K562 (cell line): Measurements from ENCODE around the gene SORCS2. TPM values are rescaled to one million over a fixed set of nuclear protein-coding genes. Genes with fewer than 3 reads are reported as not detected.

Experiments
- ATAC-seq: fragments of 200-7000 bp; cut with Tn5 transposase; 3 replicates; pipeline ENCODE4 v1.9.1; 2020; ENCODE audit warnings: moderate library complexity
- BruUV-seq: library from RNA; stranded (reverse); fragments of 400-500 nt; replicated peaks from 2 replicates; lab custom pipeline; 2021; lab: Mats Ljungman, UMichigan
- CTCF ChIA-PET: fragments of 300-600 bp; formaldehyde crosslinking; extraction: SDS; loops from one replicate; lab custom pipeline; 2021; ENCODE audit warnings: low intra/inter-chr PET ratio; lab: Yijun Ruan, JAX
- POLR2A ChIA-PET: fragments of 300-600, 350-650 bp; sonication (Branson Sonifier 250); formaldehyde crosslinking; extraction: SDS; loops from one replicate; lab custom pipeline; 2021; ENCODE audit warnings: antibody characterized with exemption, inconsistent platforms; lab: Yijun Ruan, JAX
- DNase-seq, 4 experiments: peaks; one replicate each; pipeline versions ENCODE4 v3.0.0 to v3.0.0-alpha.2; 2011 to 2018; ENCODE audit warnings: low spot score in 3 of 4, mixed read lengths in 3 of 4; ENCODE audit errors: extremely low read depth in 1 of 4
- FAIRE-seq: peaks from 2 replicates; lab custom pipeline; 2011; peaks lifted over from hg19 to GRCh38; lab: Jason Lieb, UNC
- H2AFZ ChIP-seq: 2 replicates; pipeline ENCODE4 v1.6.0; 2011; ENCODE audit warnings: low read depth, low read length, control low read depth, inconsistent platforms
- H3K27ac ChIP-seq: fragments of 200-600 bp; 3 replicates; pipeline ENCODE4 v1.8.0; 2011; ENCODE audit warnings: low read depth, mild to moderate bottlenecking, control low read depth, inconsistent platforms, low read length, moderate library complexity, mixed read lengths; ENCODE audit errors: extremely low read depth
- H3K27me3 ChIP-seq, 2 experiments: fragments of 300-600 bp in 1 of 2; 2 replicates in 1 of 2; 3 replicates in 1 of 2; pipeline versions ENCODE4 v1.6.0 to v1.8.0; 2011; ENCODE audit warnings: inconsistent platforms in 2 of 2, low read length in 2 of 2, mild to moderate bottlenecking in 1 of 2, mixed read lengths in 1 of 2, moderate library complexity in 1 of 2; ENCODE audit not compliant: control insufficient read depth in 2 of 2, insufficient read depth in 2 of 2
- H3K36me3 ChIP-seq: fragments of 300-600 bp; 3 replicates; pipeline ENCODE4 v1.8.0; 2011; ENCODE audit warnings: mild to moderate bottlenecking, low read length, inconsistent platforms; ENCODE audit not compliant: control insufficient read depth, insufficient read depth
- H3K4me1 ChIP-seq, 2 experiments: fragments of 200-600 bp in 1 of 2; replicated peaks in 1 of 2; 2 replicates in 1 of 2; 3 replicates in 1 of 2; pipeline versions ENCODE4 v1.5.1 to v1.8.0; 2011; ENCODE audit warnings: inconsistent platforms in 2 of 2, low read length in 2 of 2, mild to moderate bottlenecking in 1 of 2, mixed read lengths in 1 of 2, moderate library complexity in 1 of 2; ENCODE audit not compliant: control insufficient read depth in 2 of 2, insufficient read depth in 2 of 2
- H3K4me2 ChIP-seq: 2 replicates; pipeline ENCODE4 v1.6.1; 2011; ENCODE audit warnings: low read length, control low read depth, inconsistent platforms, mixed read lengths; ENCODE audit not compliant: insufficient read depth
- H3K4me3 ChIP-seq: fragments of 200-600 bp; sonication (generic), shearing (Covaris generic); 2 replicates; pipeline ENCODE4 v1.5.1; 2016; ENCODE audit warnings: control low read depth, inconsistent platforms
- H3K79me2 ChIP-seq: fragments of 200-600 bp; 3 replicates; pipeline ENCODE4 v1.8.0; 2011; ENCODE audit warnings: low read length, inconsistent platforms; ENCODE audit not compliant: control insufficient read depth, insufficient read depth
- H3K9ac ChIP-seq, 2 experiments: 2 replicates each; pipeline versions ENCODE4 v1.6.0 to v1.6.1; 2011; ENCODE audit warnings: low read depth in 2 of 2, low read length in 2 of 2, control low read depth in 1 of 2, inconsistent platforms in 1 of 2, mild to moderate bottlenecking in 1 of 2, mixed read lengths in 1 of 2; ENCODE audit not compliant: insufficient read depth in 1 of 2
- H3K9me1 ChIP-seq: one replicate; pipeline ENCODE4 v1.6.0; 2011; ENCODE audit warnings: inconsistent platforms, mild to moderate bottlenecking, low read length, moderate library complexity; ENCODE audit not compliant: control insufficient read depth, insufficient read depth
- H3K9me3 ChIP-seq: replicated peaks from 2 replicates; pipeline ENCODE4 v1.5.1; 2011; ENCODE audit warnings: low read depth, low read length, inconsistent platforms; ENCODE audit not compliant: control insufficient read depth, insufficient read depth
- H4K20me1 ChIP-seq: replicated peaks from 2 replicates; pipeline ENCODE4 v1.6.1; 2011; ENCODE audit warnings: low read length, inconsistent platforms, mixed read lengths; ENCODE audit not compliant: control insufficient read depth, insufficient read depth
- CBX3 ChIP-seq, 2 experiments: IDR thresholded peaks; 1 replicate in 1 of 2; 2 replicates in 1 of 2; pipeline ENCODE4 v1.6.1; 2012; ENCODE audit warnings: inconsistent platforms in 2 of 2, low read length in 2 of 2, borderline replicate concordance in 1 of 2, control low read depth in 1 of 2
- CEBPB ChIP-seq: fragments of 450-650 bp; IDR thresholded peaks from 2 replicates; pipeline ENCODE4 v1.6.1; 2016; ENCODE audit warnings: missing genetic modification characterization, missing compliant biosample characterization
- CREB1 ChIP-seq, 2 experiments: sonication (generic) in 1 of 2; formaldehyde crosslinking in 1 of 2; IDR thresholded peaks; 2 replicates each; pipeline versions ENCODE4 v1.6.1 to v1.8.0; 2012 to 2022; ENCODE audit warnings: inconsistent platforms in 1 of 2, mild to moderate bottlenecking in 1 of 2, missing genetic modification reagents in 1 of 2, moderate library complexity in 1 of 2
- HDAC8 ChIP-seq: fragments of 450-650 bp; IDR thresholded peaks from 2 replicates; pipeline ENCODE4 v1.6.1; 2016; ENCODE audit warnings: mild to moderate bottlenecking, missing genetic modification characterization, moderate library complexity, missing compliant biosample characterization
- HSF4 ChIP-seq: fragments of 250-450 bp; sonication (Bioruptor Pico); IDR thresholded peaks from 2 replicates; pipeline ENCODE4 v2.1.2; 2022; ENCODE audit warnings: mild to moderate bottlenecking, moderate library complexity, borderline replicate concordance
- KLF1 ChIP-seq: fragments of 450-650 bp; IDR thresholded peaks from 2 replicates; pipeline ENCODE4 v1.6.1; 2016; ENCODE audit warnings: missing genetic modification characterization, missing compliant biosample characterization
- MCM2 ChIP-seq: fragments of 450-650 bp; IDR thresholded peaks from 2 replicates; pipeline ENCODE4 v1.6.1; 2017; ENCODE audit warnings: low read depth, mild to moderate bottlenecking
- NFATC3 ChIP-seq: fragments of 450-650 bp; IDR thresholded peaks from 2 replicates; pipeline ENCODE4 v1.6.1; 2017; ENCODE audit warnings: mild to moderate bottlenecking
- NFXL1 ChIP-seq: fragments of 450-650 bp; formaldehyde crosslinking; IDR thresholded peaks from 2 replicates; pipeline ENCODE4 v1.4.0; 2021; ENCODE audit warnings: mild to moderate bottlenecking
- SMARCC2 ChIP-seq: fragments of 450-650 bp; IDR thresholded peaks from 2 replicates; pipeline ENCODE4 v1.6.1; 2017; ENCODE audit warnings: antibody characterized with exemption, moderate library complexity, mild to moderate bottlenecking, low read depth
- TARDBP ChIP-seq: fragments of 450-650 bp; IDR thresholded peaks from 2 replicates; pipeline ENCODE4 v1.6.1; 2016
- TRIM24 ChIP-seq, 2 experiments: fragments of 450-650 bp; IDR thresholded peaks; 2 replicates each; pipeline ENCODE4 v1.6.1; 2016
- TRIM28 ChIP-seq: fragments of 450-650 bp; IDR thresholded peaks from 2 replicates; pipeline ENCODE4 v1.6.1; 2017
- ZBTB7A ChIP-seq: IDR thresholded peaks from 2 replicates; pipeline ENCODE4 v1.6.1; 2011; ENCODE audit warnings: low read depth, mild to moderate bottlenecking, low read length, moderate library complexity, borderline replicate concordance; ENCODE audit not compliant: control insufficient read depth
- ZFX ChIP-seq: sonication (generic); formaldehyde crosslinking; IDR thresholded peaks from 2 replicates; pipeline ENCODE4 v1.8.0; 2022; ENCODE audit warnings: mild to moderate bottlenecking, missing genetic modification reagents, moderate library complexity
- ZNF124 ChIP-seq: sonication (generic); formaldehyde crosslinking; IDR thresholded peaks from 2 replicates; pipeline ENCODE4 v1.8.1; 2022; ENCODE audit warnings: missing genetic modification reagents
- WGBS: fragments of 100-300 bp; shearing (Covaris generic); methylation state at CpG from one replicate; pipeline ENCODE4 v1.1.6; 2016; ENCODE audit warnings: low coverage, mixed read lengths; ENCODE audit not compliant: insufficient coverage; ENCODE audit errors: missing lambda C conversion rate; 5-methylcytosine and 5-hydroxymethylcytosine counted together
- in situ Hi-C: fragments of 300-500 bp; cut with MboI; formaldehyde crosslinking; loops from 4 replicates; pipeline ENCODE4 v1.15.0; 2018; ENCODE audit warnings: inconsistent platforms, mixed read lengths
- intact Hi-C: fragments of 100-400 bp; cut with micrococcal nuclease; formaldehyde crosslinking; loops from 2 replicates; pipeline ENCODE4 v1.14.2; 2022
- polyA plus RNA-seq, 8 experiments: library from polyadenylated mRNA; depleted of rRNA in 4 of 8; stranded (reverse) in 5 of 8; unstranded in 3 of 8; fragments of >200 nt; fragmentation: Nextera tagmentation in 2 of 8; fragmentation: Illumina TruSeq in 1 of 8; extraction: Ambion mirVana in 2 of 8; extraction: Trizol in 1 of 8; gene quantifications; 2 replicates each; pipeline versions ENCODE4 v1.2.1 to v1.2.3, GENCODE V29; 2011 to 2014; ENCODE audit warnings: inconsistent platforms in 1 of 8, missing spikeins in 1 of 8
- total RNA-seq, 7 experiments: library from RNA; depleted of rRNA in 6 of 7; stranded (reverse); fragments of >200 nt in 6 of 7; fragmentation: Illumina TruSeq in 2 of 7; extraction: Trizol in 2 of 7; gene quantifications; 2 replicates each; pipeline versions ENCODE4 v1.2.1 to v1.2.3, GENCODE V29; 2011 to 2021; ENCODE audit warnings: low replicate concordance in 1 of 7
- TF ChIP-seq, protein P1 (sequence below): fragments of 450-650 bp; formaldehyde crosslinking; IDR thresholded peaks from 2 replicates; pipeline ENCODE4 v1.4.0; 2022; ENCODE audit warnings: missing genetic modification characterization
- TF ChIP-seq, protein P2 (sequence below): IDR thresholded peaks from 2 replicates; pipeline ENCODE4 v1.6.1; 2014; ENCODE audit warnings: antibody characterized with exemption

Gene SORCS2
- total and polyA plus RNA-seq, 9 of the 15 experiments (the other 6 are each of a cell fraction or from before 2014, with no cell fraction given): not detected

DNA sequence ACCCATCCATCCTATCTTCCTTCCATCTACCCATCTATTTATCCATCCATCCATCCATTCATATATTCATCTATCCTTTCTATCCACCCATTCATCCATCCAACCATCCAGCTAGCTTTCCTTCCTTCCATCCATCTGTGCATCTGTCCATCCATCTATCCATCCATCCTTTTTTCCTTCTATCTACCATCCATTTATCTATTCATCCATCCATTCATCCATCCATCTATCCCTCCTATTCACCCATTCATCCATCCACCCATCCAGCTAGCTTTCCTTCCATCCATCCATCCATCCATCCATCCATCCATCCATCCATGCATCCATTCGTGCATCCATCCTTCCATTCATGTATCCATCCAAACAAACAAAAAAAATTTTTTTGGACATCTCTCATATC lies 123.6 kb downstream of the SORCS2 start (continued):
- TF ChIP-seq, protein P1, sequence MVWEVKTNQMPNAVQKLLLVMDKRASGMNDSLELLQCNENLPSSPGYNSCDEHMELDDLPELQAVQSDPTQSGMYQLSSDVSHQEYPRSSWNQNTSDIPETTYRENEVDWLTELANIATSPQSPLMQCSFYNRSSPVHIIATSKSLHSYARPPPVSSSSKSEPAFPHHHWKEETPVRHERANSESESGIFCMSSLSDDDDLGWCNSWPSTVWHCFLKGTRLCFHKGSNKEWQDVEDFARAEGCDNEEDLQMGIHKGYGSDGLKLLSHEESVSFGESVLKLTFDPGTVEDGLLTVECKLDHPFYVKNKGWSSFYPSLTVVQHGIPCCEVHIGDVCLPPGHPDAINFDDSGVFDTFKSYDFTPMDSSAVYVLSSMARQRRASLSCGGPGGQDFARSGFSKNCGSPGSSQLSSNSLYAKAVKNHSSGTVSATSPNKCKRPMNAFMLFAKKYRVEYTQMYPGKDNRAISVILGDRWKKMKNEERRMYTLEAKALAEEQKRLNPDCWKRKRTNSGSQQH (CRISPR knock-in tag): no peak
- TF ChIP-seq CREB1 (IDR thresholded peaks at IDR 0.05) (no peak), CREB1 (CRISPR knock-in tag; IDR thresholded peaks at IDR 0.05) (no peak), TRIM28 (no peak), MCM2 (no peak), CEBPB (tag) (no peak)

DNA sequence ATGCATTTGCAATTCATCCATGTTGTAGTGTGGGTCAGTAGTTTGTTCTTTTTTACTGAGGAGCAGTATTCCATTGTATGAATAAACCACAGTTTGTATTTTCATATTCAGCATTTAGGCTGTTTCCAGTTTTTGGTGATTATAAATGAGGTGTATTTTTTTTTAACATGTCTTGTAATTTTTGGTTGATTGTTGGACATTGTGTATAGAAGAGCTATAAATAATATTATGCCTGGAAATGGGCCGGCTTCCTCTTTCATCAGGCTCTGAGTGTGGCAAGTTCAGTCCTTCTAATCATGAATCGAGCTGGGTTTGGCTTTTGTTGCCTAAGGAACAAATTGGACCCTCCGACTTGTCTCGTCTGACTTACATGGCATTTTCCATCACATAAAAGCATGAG lies 126.7 kb downstream of the SORCS2 start:
- WGBS: 2% methylated on average over 4 of the region's 4 CpGs
- ChIA-PET POLR2A (interaction anchor here (0.6 kb wide), 1 partner anchor 17 kb away, joined by 3 read pairs; no protein-coding TSS in a partner anchor), CTCF (no interaction called here)
- H3K36me3 ChIP-seq: no peaks in the 10 kb centered on the region
- TF ChIP-seq NFATC3 (no peak), TARDBP (no peak), HDAC8 (no peak), HSF4 (CRISPR knock-in tag) (no peak), SMARCC2 (no peak), ZFX (CRISPR knock-in tag) (no peak), CBX3 (IDR thresholded peaks at IDR 0.05; ENCODE audit: borderline replicate concordance in 1 of 2, low read length in 2 of 2) (no peak), NFXL1 (CRISPR knock-in tag) (no peak), ZNF124 (no peak), ZBTB7A (no peak), KLF1 (no peak), TRIM24 (IDR thresholded peaks at IDR 0.05) (no peak)
- TF ChIP-seq, protein P2, sequence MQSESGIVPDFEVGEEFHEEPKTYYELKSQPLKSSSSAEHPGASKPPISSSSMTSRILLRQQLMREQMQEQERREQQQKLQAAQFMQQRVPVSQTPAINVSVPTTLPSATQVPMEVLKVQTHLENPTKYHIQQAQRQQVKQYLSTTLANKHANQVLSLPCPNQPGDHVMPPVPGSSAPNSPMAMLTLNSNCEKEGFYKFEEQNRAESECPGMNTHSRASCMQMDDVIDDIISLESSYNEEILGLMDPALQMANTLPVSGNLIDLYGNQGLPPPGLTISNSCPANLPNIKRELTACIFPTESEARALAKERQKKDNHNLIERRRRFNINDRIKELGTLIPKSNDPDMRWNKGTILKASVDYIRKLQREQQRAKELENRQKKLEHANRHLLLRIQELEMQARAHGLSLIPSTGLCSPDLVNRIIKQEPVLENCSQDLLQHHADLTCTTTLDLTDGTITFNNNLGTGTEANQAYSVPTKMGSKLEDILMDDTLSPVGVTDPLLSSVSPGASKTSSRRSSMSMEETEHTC: no peak
- DNase-seq (no peak), FAIRE-seq (no peak), ATAC-seq (no peak)
- H3K4me1 ChIP-seq: no peaks in the 10 kb centered on the region
- no TSS peak for BruUV-seq
- intact Hi-C loops: no loop called here
- H3K9me1 ChIP-seq: no peaks in the 10 kb centered on the region
- H3K79me2 ChIP-seq: no peaks in the 10 kb centered on the region
- no peak overlapping the region for H3K9ac ChIP-seq
- H3K27me3 ChIP-seq: peaks cover 0 to 13% of the 10 kb centered on the region in 2 experiments; a peak in 2 of 5 replicates
- no peak overlapping the region for H2AFZ ChIP-seq
- in situ Hi-C loops: no loop called here
- 0 out of 2 replicates have a peak, but pooled peaks cover 4% of the 10 kb centered on the region for H4K20me1 ChIP-seq
- no peak overlapping the region for H3K27ac ChIP-seq
- H3K9me3 ChIP-seq: no peaks in the 10 kb centered on the region
- no peak overlapping the region for H3K4me2 ChIP-seq
- H3K4me3 ChIP-seq: no peak overlapping the region
